Fibroblast of skin of right biceps (primary cell): ENCODE results near the gene CRYBG2.
A peak's percentile ranks its signal among the peaks of the same experiment; 100 is the strongest.
"Not testable (repeated sequence)": the region's sequence is repeated elsewhere in the genome, so short reads cannot be mapped to it uniquely, and the experiment has no call there.

Experiments
- DNase-seq: peaks from one replicate; pipeline ENCODE4 v3.0.0-alpha.2; 2013

The CRYBG2 gene

GRCh38 chr1:26349877-26350244 is 4.1 kb downstream of the CRYBG2 start:
- no peak for DNase-seq

- peak; percentile 48 for DNase-seq
Observed at GRCh38 chr1:26349188-26349876, 4.6 kb downstream of the CRYBG2 start.

GRCh38 chr1:26346274-26347033 is 7.5 kb downstream of the CRYBG2 start:
- no peak for DNase-seq

GRCh38 chr1:26345718-26346117 is 8.2 kb downstream of the CRYBG2 start:
- DNase-seq = no peak

GRCh38 chr1:26344147-26344920 is 9.6 kb downstream of the CRYBG2 start:
- no peak for DNase-seq

GRCh38 chr1:26340047-26340481 is 13.9 kb downstream of the CRYBG2 start:
- no peak for DNase-seq

- DNase-seq = no peak
Observed at GRCh38 chr1:26338670-26339069, 15.3 kb downstream of the CRYBG2 start.

- DNase-seq = no peak
Observed at GRCh38 chr1:26337625-26338024, 16.3 kb downstream of the CRYBG2 start.

- no peak for DNase-seq
Observed at GRCh38 chr1:26337206-26337535, 16.8 kb downstream of the CRYBG2 start.

- no peak for DNase-seq
Observed at GRCh38 chr1:26336477-26337205, 17.3 kb downstream of the CRYBG2 start.

GRCh38 chr1:26335774-26336476 is 18.0 kb downstream of the CRYBG2 start:
- DNase-seq = no peak

- DNase-seq = not testable (repeated sequence)
Observed at GRCh38 chr1:26333312-26333711, 20.6 kb downstream of the CRYBG2 start.

GRCh38 chr1:26330276-26330675 is 23.7 kb downstream of the CRYBG2 start:
- DNase-seq = no peak

- not testable (repeated sequence) for DNase-seq
Observed at GRCh38 chr1:26329380-26329779, 24.6 kb downstream of the CRYBG2 start.

- no peak for DNase-seq
Observed at GRCh38 chr1:26328597-26328996, 25.3 kb downstream of the CRYBG2 start.

GRCh38 chr1:26327956-26328362 is 26.0 kb downstream of the CRYBG2 start:
- no peak for DNase-seq

- DNase-seq = no peak
Observed at GRCh38 chr1:26324550-26324949, 29.4 kb downstream of the CRYBG2 start.

GRCh38 chr1:26323382-26323781 is 30.5 kb downstream of the CRYBG2 start:
- no peak for DNase-seq

GRCh38 chr1:26322042-26322331 is 31.9 kb downstream of the CRYBG2 start:
- no peak for DNase-seq

- peak; percentile 79 for DNase-seq
Observed at GRCh38 chr1:26321315-26322041, 32.5 kb downstream of the CRYBG2 start.

- DNase-seq = no peak
Observed at GRCh38 chr1:26320896-26321295, 33.0 kb downstream of the CRYBG2 start.
